HL-60 (cell line): Measurements from ENCODE around the gene HSD17B13.
"Not testable (repeated sequence)": the region's sequence is repeated elsewhere in the genome, so short reads cannot be mapped to it uniquely, and the experiment has no call there.

Source experiments
- DNase-seq, 2 experiments: peaks; one replicate each; pipeline ENCODE4 v3.0.0-alpha.2; 2010 to 2020; ENCODE audit warnings: low read depth in 1 of 2, low spot score in 1 of 2
- H3K27ac ChIP-seq: fragments of 250-450 bp; sonication (Bioruptor Pico); replicated peaks from 2 replicates; pipeline ENCODE4 v1.5.1; 2020; ENCODE audit warnings: mild to moderate bottlenecking, moderate library complexity
- H3K27me3 ChIP-seq: fragments of 250-450 bp; sonication (Bioruptor Pico); 2 replicates; pipeline ENCODE4 v1.5.1; 2021; ENCODE audit warnings: mild to moderate bottlenecking, moderate library complexity; ENCODE audit not compliant: insufficient read depth, poor library complexity, severe bottlenecking
- H3K4me3 ChIP-seq: replicated peaks from 2 replicates; pipeline ENCODE4 v1.5.1; 2011; ENCODE audit warnings: mild to moderate bottlenecking, control low read depth, low read length; ENCODE audit not compliant: insufficient read depth
- CTCF ChIP-seq: IDR thresholded peaks from one replicate; pipeline ENCODE4 v1.5.1; 2011; ENCODE audit warnings: low read length, control low read depth, inconsistent platforms; ENCODE audit not compliant: insufficient read depth
- GABPA ChIP-seq: IDR thresholded peaks from 2 replicates; pipeline ENCODE4 v1.6.1; 2012; ENCODE audit warnings: low read depth
- POLR2AphosphoS5 ChIP-seq: IDR thresholded peaks from 2 replicates; pipeline ENCODE4 v1.6.1; 2012; ENCODE audit warnings: low read depth
- SPI1 ChIP-seq: IDR thresholded peaks from 2 replicates; pipeline ENCODE4 v1.6.1; 2012; ENCODE audit warnings: low read depth, mild to moderate bottlenecking, borderline replicate concordance
- TF ChIP-seq, protein P1 (sequence below): IDR thresholded peaks from 2 replicates; pipeline ENCODE4 v1.6.1; 2012; ENCODE audit warnings: low read depth; ENCODE audit not compliant: insufficient replicate concordance

The HSD17B13 gene

DNA sequence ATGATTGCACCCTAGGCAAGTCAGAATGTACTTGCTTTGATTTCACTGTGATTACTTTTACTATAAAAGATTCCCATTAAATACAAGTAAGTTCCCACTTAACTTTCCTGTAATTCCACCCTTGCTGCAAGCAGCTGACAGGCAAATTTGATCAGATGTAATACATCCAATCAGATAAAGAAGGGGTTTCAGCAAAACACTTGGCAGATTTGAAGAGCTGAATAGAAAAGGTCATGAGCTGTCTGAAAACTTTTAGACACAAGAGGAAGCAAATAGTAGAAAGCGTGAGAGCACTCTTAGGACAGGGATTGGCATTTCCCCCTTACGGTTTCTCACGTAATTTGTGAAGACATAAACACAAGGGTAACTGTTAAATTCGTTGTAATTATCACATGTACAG is 22.8 kb downstream of the HSD17B13 start:
- no peak for TF ChIP-seq SPI1
- TF ChIP-seq POLR2AphosphoS5: no peak
- TF ChIP-seq, protein P1, sequence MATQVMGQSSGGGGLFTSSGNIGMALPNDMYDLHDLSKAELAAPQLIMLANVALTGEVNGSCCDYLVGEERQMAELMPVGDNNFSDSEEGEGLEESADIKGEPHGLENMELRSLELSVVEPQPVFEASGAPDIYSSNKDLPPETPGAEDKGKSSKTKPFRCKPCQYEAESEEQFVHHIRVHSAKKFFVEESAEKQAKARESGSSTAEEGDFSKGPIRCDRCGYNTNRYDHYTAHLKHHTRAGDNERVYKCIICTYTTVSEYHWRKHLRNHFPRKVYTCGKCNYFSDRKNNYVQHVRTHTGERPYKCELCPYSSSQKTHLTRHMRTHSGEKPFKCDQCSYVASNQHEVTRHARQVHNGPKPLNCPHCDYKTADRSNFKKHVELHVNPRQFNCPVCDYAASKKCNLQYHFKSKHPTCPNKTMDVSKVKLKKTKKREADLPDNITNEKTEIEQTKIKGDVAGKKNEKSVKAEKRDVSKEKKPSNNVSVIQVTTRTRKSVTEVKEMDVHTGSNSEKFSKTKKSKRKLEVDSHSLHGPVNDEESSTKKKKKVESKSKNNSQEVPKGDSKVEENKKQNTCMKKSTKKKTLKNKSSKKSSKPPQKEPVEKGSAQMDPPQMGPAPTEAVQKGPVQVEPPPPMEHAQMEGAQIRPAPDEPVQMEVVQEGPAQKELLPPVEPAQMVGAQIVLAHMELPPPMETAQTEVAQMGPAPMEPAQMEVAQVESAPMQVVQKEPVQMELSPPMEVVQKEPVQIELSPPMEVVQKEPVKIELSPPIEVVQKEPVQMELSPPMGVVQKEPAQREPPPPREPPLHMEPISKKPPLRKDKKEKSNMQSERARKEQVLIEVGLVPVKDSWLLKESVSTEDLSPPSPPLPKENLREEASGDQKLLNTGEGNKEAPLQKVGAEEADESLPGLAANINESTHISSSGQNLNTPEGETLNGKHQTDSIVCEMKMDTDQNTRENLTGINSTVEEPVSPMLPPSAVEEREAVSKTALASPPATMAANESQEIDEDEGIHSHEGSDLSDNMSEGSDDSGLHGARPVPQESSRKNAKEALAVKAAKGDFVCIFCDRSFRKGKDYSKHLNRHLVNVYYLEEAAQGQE: no peak
- TF ChIP-seq CTCF: no peak
- TF ChIP-seq GABPA: no peak
- H3K27me3 ChIP-seq: no peaks in the 10 kb centered on the region
- H3K27ac ChIP-seq: no peak overlapping the region
- H3K4me3 ChIP-seq: no peak overlapping the region
- DNase-seq: no peak

- no peak overlapping the region for H3K4me3 ChIP-seq
- H3K27me3 ChIP-seq: no peaks in the 10 kb centered on the region
- TF ChIP-seq SPI1 (no peak), CTCF (no peak), POLR2AphosphoS5 (no peak), GABPA (no peak)
- TF ChIP-seq, protein P1: no peak
- H3K27ac ChIP-seq: no peak overlapping the region
- DNase-seq: no peak
Measured at GRCh38 chr4:87298362-87298761, 24.3 kb downstream of the HSD17B13 start.

- H3K27ac ChIP-seq, H3K27me3 ChIP-seq, H3K4me3 ChIP-seq, DNase-seq: not testable (repeated sequence)
Measured at GRCh38 chr4:87294911-87295310, 27.8 kb downstream of the HSD17B13 start.

GRCh38 chr4:87293889-87294288 is 28.8 kb downstream of the HSD17B13 start:
- H3K27me3 ChIP-seq, DNase-seq, H3K4me3 ChIP-seq, H3K27ac ChIP-seq: not testable (repeated sequence)

GRCh38 chr4:87286970-87287369 is 35.7 kb downstream of the HSD17B13 start:
- Histone ChIP-seq H3K4me3 (no peak overlapping the region), H3K27me3 (no peaks in the 10 kb centered on the region), H3K27ac (no peak overlapping the region)
- TF ChIP-seq SPI1 (no peak), GABPA (no peak), CTCF (no peak), POLR2AphosphoS5 (no peak)
- TF ChIP-seq, protein P1: no peak
- DNase-seq: no peak

GRCh38 chr4:87284268-87284667 is 38.4 kb downstream of the HSD17B13 start:
- H3K27ac ChIP-seq, H3K27me3 ChIP-seq, DNase-seq, H3K4me3 ChIP-seq: not testable (repeated sequence)
